Pons (tissue), 1 donor: ENCODE measurements around the gene PFDN1.
A peak's percentile ranks its signal among the peaks of the same experiment; 100 is the strongest.
"Not testable (repeated sequence)": the region's sequence is repeated elsewhere in the genome, so short reads cannot be mapped to it uniquely, and the experiment has no call there.

ENCODE experiments used
- DNase-seq: peaks from one replicate; pipeline ENCODE4 v3.0.0-alpha.2; 2016; ENCODE audit warnings: low spot score

PFDN1 gene

GRCh38 chr5:140302786-140303639, at the start of gene PFDN1:
PFDN1 (minus strand) TSS chr5:140303101; CDS start chr5:140303073, 28 bp downstream.
- DNase-seq = peak; percentile 98

- DNase-seq = peak; percentile 92
These were observed 48.9 kb upstream of the PFDN1 start for GRCh38 chr5:140351609-140352334.

GRCh38 chr5:140349244-140349643, 46.3 kb upstream of the PFDN1 start:
- no peak for DNase-seq

GRCh38 chr5:140348104-140348503, 45.2 kb upstream of the PFDN1 start:
- no peak for DNase-seq

- no peak for DNase-seq
These were observed 44.5 kb upstream of the PFDN1 start for GRCh38 chr5:140347360-140347759.

- DNase-seq = peak; percentile 77
These were observed 43.7 kb upstream of the PFDN1 start, which contains the start of gene HBEGF for GRCh38 chr5:140346348-140347221. HBEGF (minus strand) TSS chr5:140346603; CDS start chr5:140346328, 275 bp downstream.

- DNase-seq = peak; percentile 58
These were observed 43.0 kb upstream of the PFDN1 start for GRCh38 chr5:140345919-140346347.

GRCh38 chr5:140344683-140345423, 42.0 kb upstream of the PFDN1 start:
- no peak for DNase-seq

GRCh38 chr5:140343849-140344248, 40.9 kb upstream of the PFDN1 start:
- not testable (repeated sequence) for DNase-seq

GRCh38 chr5:140342896-140343295, 40.0 kb upstream of the PFDN1 start:
- no peak for DNase-seq

GRCh38 chr5:140342287-140342686, 39.4 kb upstream of the PFDN1 start:
- DNase-seq = no peak

GRCh38 chr5:140341591-140341990, 38.7 kb upstream of the PFDN1 start:
- peak; percentile 91 for DNase-seq

GRCh38 chr5:140340605-140341121, 37.8 kb upstream of the PFDN1 start:
- DNase-seq = no peak

GRCh38 chr5:140339636-140340035, 36.7 kb upstream of the PFDN1 start:
- no peak for DNase-seq

- no peak for DNase-seq
These were observed 36.0 kb upstream of the PFDN1 start for GRCh38 chr5:140338908-140339307.

GRCh38 chr5:140338336-140338735, 35.4 kb upstream of the PFDN1 start:
- DNase-seq = no peak

GRCh38 chr5:140337880-140338279, 35.0 kb upstream of the PFDN1 start:
- no peak for DNase-seq

- DNase-seq = no peak
These were observed 33.5 kb upstream of the PFDN1 start for GRCh38 chr5:140336388-140336787.

GRCh38 chr5:140331638-140332037, 28.7 kb upstream of the PFDN1 start:
- no peak for DNase-seq

- DNase-seq = no peak
These were observed 27.0 kb upstream of the PFDN1 start for GRCh38 chr5:140329739-140330481.
